HepG2 (cell line): ENCODE measurements around the gene PISD. TPM values are rescaled to one million over a fixed set of nuclear protein-coding genes. Genes with fewer than 3 reads are reported as not detected.

ENCODE experiments used
- BCL3 ChIP-seq: sonication (generic); formaldehyde crosslinking; IDR thresholded peaks from 2 replicates; pipeline ENCODE4 v1.5.1; 2020; ENCODE audit warnings: mild to moderate bottlenecking, missing genetic modification reagents, moderate library complexity
- CBX5 ChIP-seq: sonication (generic); formaldehyde crosslinking; IDR thresholded peaks from 2 replicates; pipeline ENCODE4 v1.4.0; 2020; ENCODE audit warnings: missing genetic modification reagents, borderline replicate concordance
- CEBPG ChIP-seq: IDR thresholded peaks from 2 replicates; pipeline ENCODE4 v1.6.1; 2016
- ELF3 ChIP-seq: IDR thresholded peaks from 2 replicates; pipeline ENCODE4 v1.6.1; 2016; ENCODE audit warnings: missing genetic modification reagents, missing compliant biosample characterization
- FOSL1 ChIP-seq: sonication (generic); formaldehyde crosslinking; IDR thresholded peaks from 2 replicates; pipeline ENCODE4 v1.9.0; 2021; ENCODE audit warnings: missing genetic modification reagents, borderline replicate concordance
- FOXA3 ChIP-seq: IDR thresholded peaks from 2 replicates; pipeline ENCODE4 v1.6.1; 2016; ENCODE audit warnings: missing genetic modification reagents, missing compliant biosample characterization
- FOXP1 ChIP-seq, 2 experiments: fragments of 450-650 bp in 1 of 2; IDR thresholded peaks; 2 replicates each; pipeline ENCODE4 v1.6.1; 2017 to 2018; ENCODE audit warnings: antibody characterized with exemption in 1 of 2
- GZF1 ChIP-seq: sonication (generic); formaldehyde crosslinking; IDR thresholded peaks from 2 replicates; pipeline ENCODE4 v1.5.1; 2020; ENCODE audit warnings: mild to moderate bottlenecking, missing genetic modification reagents
- HNRNPUL1 ChIP-seq: fragments of 200-400 bp; formaldehyde crosslinking; IDR thresholded peaks from 2 replicates; pipeline ENCODE4 v1.6.1; 2017; ENCODE audit warnings: low read depth, mild to moderate bottlenecking, low read length, moderate library complexity
- KDM3A ChIP-seq: IDR thresholded peaks from 2 replicates; pipeline ENCODE4 v1.6.1; 2018; ENCODE audit warnings: low read depth, missing compliant biosample characterization
- KDM5B ChIP-seq: sonication (generic); formaldehyde crosslinking; IDR thresholded peaks from 2 replicates; pipeline ENCODE4 v1.4.0; 2020; ENCODE audit warnings: missing genetic modification reagents, mild to moderate bottlenecking, borderline replicate concordance
- NFATC3 ChIP-seq: sonication (generic); formaldehyde crosslinking; IDR thresholded peaks from 2 replicates; pipeline ENCODE4 v1.5.1; 2020; ENCODE audit warnings: mild to moderate bottlenecking, missing genetic modification reagents
- NFE2L2 ChIP-seq: fragments of 150-350 bp; IDR thresholded peaks from 2 replicates; pipeline ENCODE4 v1.6.1; 2014; ENCODE audit warnings: low read length
- NFYB ChIP-seq: sonication (generic); formaldehyde crosslinking; IDR thresholded peaks from 2 replicates; pipeline ENCODE4 v1.4.0; 2020; ENCODE audit warnings: missing genetic modification reagents
- PHB2 ChIP-seq: fragments of 450-650 bp; IDR thresholded peaks from 2 replicates; pipeline ENCODE4 v1.6.1; 2018; ENCODE audit not compliant: partially characterized antibody
- PHF8 ChIP-seq: sonication (generic); formaldehyde crosslinking; IDR thresholded peaks from 2 replicates; pipeline ENCODE4 v1.5.0; 2020; ENCODE audit warnings: missing genetic modification reagents
- RAD51 ChIP-seq: fragments of 450-650 bp; IDR thresholded peaks from 2 replicates; pipeline ENCODE4 v1.6.1; 2016; ENCODE audit warnings: borderline replicate concordance
- SMARCC2 ChIP-seq: fragments of 450-650 bp; IDR thresholded peaks from 2 replicates; pipeline ENCODE4 v1.6.1; 2017; ENCODE audit warnings: antibody characterized with exemption, mild to moderate bottlenecking
- SRF ChIP-seq: IDR thresholded peaks from 2 replicates; pipeline ENCODE4 v1.6.1; 2011; ENCODE audit warnings: mild to moderate bottlenecking, low read depth, low read length, moderate library complexity
- SUZ12 ChIP-seq: fragments of 150-350 bp; IDR thresholded peaks from 2 replicates; pipeline ENCODE4 v1.6.1; 2014; ENCODE audit warnings: low read depth, low read length
- TBL1XR1 ChIP-seq: fragments of 150-350 bp; IDR thresholded peaks from 2 replicates; pipeline ENCODE4 v1.6.1; 2014; ENCODE audit warnings: borderline replicate concordance, low read length; ENCODE audit not compliant: partially characterized antibody
- ZBTB42 ChIP-seq: sonication (generic); formaldehyde crosslinking; IDR thresholded peaks from 2 replicates; pipeline ENCODE4 v1.5.0; 2020; ENCODE audit warnings: mild to moderate bottlenecking, missing genetic modification reagents
- ZMYM4 ChIP-seq: sonication (generic); formaldehyde crosslinking; IDR thresholded peaks from 2 replicates; pipeline ENCODE4 v1.8.1; 2023; ENCODE audit warnings: mild to moderate bottlenecking, missing genetic modification reagents
- ZNF224 ChIP-seq: sonication (generic); formaldehyde crosslinking; IDR thresholded peaks from 2 replicates; pipeline ENCODE4 v1.5.0; 2020; ENCODE audit warnings: mild to moderate bottlenecking, missing genetic modification reagents
- ZNF280B ChIP-seq: sonication (generic); formaldehyde crosslinking; IDR thresholded peaks from 2 replicates; pipeline ENCODE4 v1.5.0; 2020; ENCODE audit warnings: missing genetic modification reagents, mild to moderate bottlenecking, borderline replicate concordance
- ZNF329 ChIP-seq: sonication (generic); formaldehyde crosslinking; IDR thresholded peaks from 2 replicates; pipeline ENCODE4 v1.9.0; 2021; ENCODE audit warnings: low read depth, mild to moderate bottlenecking, missing genetic modification reagents
- ZNF512 ChIP-seq: sonication (generic); formaldehyde crosslinking; IDR thresholded peaks from 2 replicates; pipeline ENCODE4 v1.4.0; 2020; ENCODE audit warnings: mild to moderate bottlenecking, missing genetic modification reagents
- ZNF672 ChIP-seq: sonication (generic); formaldehyde crosslinking; IDR thresholded peaks from 2 replicates; pipeline ENCODE4 v1.8.1; 2022; ENCODE audit warnings: missing genetic modification reagents
- ZNF703 ChIP-seq: sonication (generic); formaldehyde crosslinking; IDR thresholded peaks from 2 replicates; pipeline ENCODE4 v1.5.1; 2020; ENCODE audit warnings: missing genetic modification reagents, mild to moderate bottlenecking, moderate library complexity, borderline replicate concordance
- ZNF775 ChIP-seq: sonication (generic); formaldehyde crosslinking; IDR thresholded peaks from 2 replicates; pipeline ENCODE4 v1.4.0; 2020; ENCODE audit warnings: missing genetic modification reagents, mild to moderate bottlenecking, moderate library complexity, borderline replicate concordance
- polyA plus RNA-seq, 8 experiments: library from polyadenylated mRNA; depleted of rRNA in 3 of 8; stranded (reverse) in 7 of 8; unstranded in 1 of 8; fragments of >200 nt; fragmentation: Illumina TruSeq in 4 of 8; extraction: Trizol in 4 of 8; gene quantifications; 2 replicates each; pipeline versions ENCODE4 v1.2.1 to v1.2.3, GENCODE V29; 2011 to 2016; ENCODE audit warnings: low read depth in 4 of 8, missing spikeins in 1 of 8, mixed read lengths in 1 of 8; ENCODE audit not compliant: insufficient read depth in 1 of 8
- total RNA-seq, 5 experiments: library from RNA; depleted of rRNA; stranded (reverse); fragments of >200 nt; fragmentation: Illumina TruSeq; extraction: Trizol; gene quantifications; 2 replicates each; pipeline ENCODE4 v1.2.3, GENCODE V29; 2016; ENCODE audit warnings: low read depth in 1 of 5

PISD gene
- total and polyA plus RNA-seq, 2 of the 13 experiments (the other 11 are each of a cell fraction or from before 2014, with no cell fraction given) = 30.1 to 47.7 TPM

DNA sequence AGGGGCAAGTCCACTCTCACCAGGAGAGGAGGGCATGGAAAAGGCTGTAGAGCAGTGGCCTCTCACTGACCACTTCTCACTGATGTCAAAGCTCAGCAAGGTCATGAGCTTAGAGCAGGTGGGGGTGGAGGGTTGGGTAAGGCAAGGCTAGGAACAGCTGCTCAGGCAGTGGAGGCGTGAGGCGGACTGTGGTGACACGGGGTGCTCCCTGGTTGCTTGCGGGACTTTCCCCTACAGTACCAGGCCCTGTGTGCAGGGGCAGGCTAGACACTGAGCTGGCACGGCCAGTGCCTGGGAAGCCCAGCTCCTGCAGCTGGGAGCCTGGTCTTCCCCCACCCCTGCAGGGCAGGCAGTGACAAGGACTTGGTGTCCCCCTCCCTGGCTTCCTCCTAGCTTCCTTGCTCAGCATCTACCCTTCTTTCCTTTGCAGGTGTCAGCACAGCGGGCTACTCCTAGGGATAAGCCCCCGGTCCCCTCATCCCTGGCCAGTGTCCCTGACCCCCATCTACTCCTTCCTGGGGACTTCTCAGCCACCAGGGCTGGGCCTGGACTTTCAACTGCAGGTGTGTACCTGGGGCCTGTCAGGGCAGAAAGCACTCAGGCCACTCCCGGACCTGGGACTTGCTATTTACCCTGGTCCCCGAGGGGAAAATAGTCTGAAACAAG lies 45.6 kb downstream of the PISD start (continued):
- TF ChIP-seq ZNF224 (CRISPR knock-in tag) (no peak), CEBPG (CRISPR knock-in tag) (no peak), ZNF329 (no peak), ZBTB42 (CRISPR knock-in tag) (no peak), ZMYM4 (CRISPR knock-in tag) (peak; percentile 39; the same call in 1 of the 2 replicates), ELF3 (no peak), NFE2L2 (no peak), ZNF672 (no peak), KDM3A (CRISPR knock-in tag) (no peak), TBL1XR1 (no peak), BCL3 (CRISPR knock-in tag) (peak; percentile 69; the same call in 1 of the 2 replicates), SUZ12 (no peak), FOXP1 (IDR thresholded peaks at IDR 0.05) (no peak), FOXP1 (CRISPR knock-in tag; IDR thresholded peaks at IDR 0.05) (no peak), ZNF775 (no peak), ZNF512 (no peak), GZF1 (CRISPR knock-in tag) (no peak), NFATC3 (CRISPR knock-in tag) (no peak), RAD51 (no peak), HNRNPUL1 (no peak), FOSL1 (CRISPR knock-in tag) (no peak), FOXA3 (CRISPR knock-in tag) (0 out of 2 replicates have a peak, but pooled peaks have one; percentile 10), KDM5B (CRISPR knock-in tag) (no peak), SMARCC2 (no peak), PHF8 (CRISPR knock-in tag) (no peak), CBX5 (no peak), ZNF703 (CRISPR knock-in tag) (no peak), ZNF280B (CRISPR knock-in tag) (no peak), PHB2 (no peak), SRF (no peak), NFYB (CRISPR knock-in tag) (no peak)
